GM12891 (cell line): Measurements from ENCODE around the gene PPFIBP1. TPM values are rescaled to one million over a fixed set of nuclear protein-coding genes. Genes with fewer than 3 reads are reported as not detected.

Source experiments
- DNase-seq: peaks from one replicate; pipeline ENCODE4 v3.0.0; 2011; ENCODE audit warnings: low spot score; ENCODE audit not compliant: insufficient read length
- FAIRE-seq: peaks from 2 replicates; lab custom pipeline; 2011; peaks lifted over from hg19 to GRCh38; lab: Jason Lieb, UNC
- PAX5 ChIP-seq: IDR thresholded peaks from 2 replicates; pipeline ENCODE4 v1.6.1; 2011; ENCODE audit warnings: low read length, moderate library complexity, mild to moderate bottlenecking; ENCODE audit not compliant: insufficient read depth, severe bottlenecking
- POLR2A ChIP-seq: IDR thresholded peaks from 2 replicates; pipeline ENCODE4 v1.6.1; 2011; ENCODE audit warnings: low read depth, low read length, control low read depth
- POLR2AphosphoS5 ChIP-seq: IDR thresholded peaks from 2 replicates; pipeline ENCODE4 v1.6.1; 2011; ENCODE audit warnings: low read depth, low read length, control low read depth
- POU2F2 ChIP-seq: IDR thresholded peaks from 2 replicates; pipeline ENCODE4 v1.6.1; 2011; ENCODE audit warnings: low read depth, mild to moderate bottlenecking, control low read depth, low read length, moderate library complexity
- SPI1 ChIP-seq: IDR thresholded peaks from 2 replicates; pipeline ENCODE4 v1.6.1; 2011; ENCODE audit warnings: low read depth, low read length, control low read depth
- TAF1 ChIP-seq: IDR thresholded peaks from 2 replicates; pipeline ENCODE4 v1.6.1; 2011; ENCODE audit warnings: low read depth, low read length, control low read depth
- polyA plus RNA-seq: library from polyadenylated mRNA; unstranded; fragments of >200 nt; gene quantifications from one replicate; pipeline ENCODE4 v1.2.1, GENCODE V29; 2012; ENCODE audit warnings: low read depth, missing spikeins, inconsistent platforms; ENCODE audit not compliant: missing spikeins

Gene PPFIBP1
- 12.5 TPM for polyA plus RNA-seq

GRCh38 chr12:27523642-27524493 lies at the start of gene PPFIBP1:
PPFIBP1 (plus strand) TSS chr12:27524206; CDS start chr12:27633397, 109,191 bp downstream.
- FAIRE-seq (peak; percentile 95), DNase-seq (peak; percentile 72)
- TF ChIP-seq SPI1 (peak; percentile 60), POLR2AphosphoS5 (0 out of 2 replicates have a peak, but pooled peaks have one; percentile 61), POLR2A (no peak; the same call in 1 of the 2 replicates), POU2F2 (peak; percentile 95)

DNA sequence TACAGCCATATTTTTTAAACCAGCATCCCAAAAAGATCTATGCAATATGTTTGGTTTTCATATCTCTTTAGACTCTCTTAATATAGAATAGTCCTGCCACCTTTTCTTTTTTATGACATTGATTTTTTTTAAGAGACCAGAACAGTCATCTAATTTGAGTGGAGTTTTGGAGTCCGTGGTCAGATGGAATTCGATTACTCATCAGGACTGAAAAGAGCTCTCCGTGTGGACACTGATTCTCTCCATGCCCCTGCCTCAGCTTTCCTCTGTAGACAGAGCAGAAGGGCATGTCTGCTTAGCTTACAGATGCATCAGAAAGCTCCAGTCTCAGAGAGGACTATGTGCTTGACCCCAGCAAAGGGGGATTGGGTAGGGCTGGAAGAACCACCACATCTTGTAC lies 49.7 kb upstream of the PPFIBP1 start:
- TF ChIP-seq TAF1 (no peak), POU2F2 (no peak), POLR2A (no peak), PAX5 (no peak), POLR2AphosphoS5 (no peak), SPI1 (no peak)
- FAIRE-seq (no peak), DNase-seq (no peak)

DNA sequence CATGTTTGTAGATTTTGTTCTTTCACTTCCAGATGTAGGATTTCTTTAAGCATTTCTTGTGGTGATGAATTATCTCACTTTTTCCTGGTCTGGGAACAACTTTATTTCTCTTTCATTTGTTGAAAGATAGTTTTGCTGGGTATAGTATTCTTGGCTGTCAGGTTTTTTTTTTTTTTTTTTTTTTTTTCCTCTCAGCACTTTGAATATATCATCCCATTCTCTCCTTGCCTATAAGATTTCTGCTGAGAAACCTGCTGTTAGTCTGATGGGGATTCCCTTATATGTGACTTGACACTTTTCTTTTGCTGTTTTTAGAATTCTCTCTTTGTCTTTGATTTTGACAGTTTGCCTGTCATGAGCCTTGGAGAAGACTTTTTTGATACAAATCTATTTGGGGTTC lies 47.0 kb upstream of the PPFIBP1 start:
- DNase-seq: no peak
- no peak for FAIRE-seq
- TF ChIP-seq SPI1 (no peak), POU2F2 (no peak), POLR2A (no peak), PAX5 (no peak), TAF1 (no peak), POLR2AphosphoS5 (no peak)

- no peak for DNase-seq
- TF ChIP-seq POLR2A (no peak), TAF1 (no peak), POLR2AphosphoS5 (no peak), PAX5 (no peak), POU2F2 (no peak), SPI1 (no peak)
- no peak for FAIRE-seq
Measured at GRCh38 chr12:27478949-27479348, 45.1 kb upstream of the PPFIBP1 start.

- TF ChIP-seq SPI1: no peak
- no peak for TF ChIP-seq TAF1
- TF ChIP-seq PAX5: no peak
- no peak for TF ChIP-seq POLR2A
- TF ChIP-seq POU2F2: no peak
- TF ChIP-seq POLR2AphosphoS5: no peak
- DNase-seq (no peak), FAIRE-seq (no peak)
Measured at GRCh38 chr12:27480016-27480415, 44.0 kb upstream of the PPFIBP1 start.

GRCh38 chr12:27486961-27487360 lies 37.0 kb upstream of the PPFIBP1 start:
- TF ChIP-seq POU2F2 (no peak), PAX5 (no peak), POLR2AphosphoS5 (no peak), TAF1 (no peak), SPI1 (no peak), POLR2A (no peak)
- DNase-seq: no peak
- FAIRE-seq: no peak

GRCh38 chr12:27488479-27488878 lies 35.5 kb upstream of the PPFIBP1 start:
- TF ChIP-seq POLR2A (no peak), POU2F2 (no peak), SPI1 (no peak), PAX5 (no peak), POLR2AphosphoS5 (no peak), TAF1 (no peak)
- DNase-seq (no peak), FAIRE-seq (no peak)

DNA sequence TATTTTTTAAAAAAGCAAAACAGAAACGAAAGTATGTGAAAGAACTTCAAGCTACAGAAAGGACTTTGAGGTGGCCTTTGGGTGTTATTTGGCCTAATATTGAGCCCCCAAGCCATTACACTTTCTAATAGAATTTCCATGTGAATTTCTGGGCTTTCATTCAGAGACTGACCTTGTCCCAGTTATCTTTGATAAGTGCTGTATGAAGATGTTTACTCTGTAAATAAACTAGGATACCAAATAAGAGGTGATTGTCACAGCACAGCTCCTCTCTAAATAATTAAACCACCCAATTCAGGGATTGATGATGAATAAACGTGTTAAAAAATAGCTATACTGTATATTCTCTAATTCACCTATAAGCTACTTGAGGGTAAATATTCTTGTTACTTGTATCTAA lies 32.8 kb upstream of the PPFIBP1 start:
- FAIRE-seq (no peak), DNase-seq (no peak)

GRCh38 chr12:27493260-27493940 lies 30.6 kb upstream of the PPFIBP1 start:
- DNase-seq (no peak), FAIRE-seq (no peak)
- no peak for TF ChIP-seq POLR2AphosphoS5
- no peak for TF ChIP-seq POLR2A
- no peak for TF ChIP-seq POU2F2
- TF ChIP-seq TAF1: no peak
- no peak for TF ChIP-seq PAX5
- TF ChIP-seq SPI1: no peak

More for the DNA sequence above, 32.8 kb upstream of the PPFIBP1 start:
- TF ChIP-seq SPI1: no peak
- TF ChIP-seq TAF1: no peak
- TF ChIP-seq POU2F2: no peak
- TF ChIP-seq POLR2A: no peak
- TF ChIP-seq POLR2AphosphoS5: no peak
- no peak for TF ChIP-seq PAX5

DNA sequence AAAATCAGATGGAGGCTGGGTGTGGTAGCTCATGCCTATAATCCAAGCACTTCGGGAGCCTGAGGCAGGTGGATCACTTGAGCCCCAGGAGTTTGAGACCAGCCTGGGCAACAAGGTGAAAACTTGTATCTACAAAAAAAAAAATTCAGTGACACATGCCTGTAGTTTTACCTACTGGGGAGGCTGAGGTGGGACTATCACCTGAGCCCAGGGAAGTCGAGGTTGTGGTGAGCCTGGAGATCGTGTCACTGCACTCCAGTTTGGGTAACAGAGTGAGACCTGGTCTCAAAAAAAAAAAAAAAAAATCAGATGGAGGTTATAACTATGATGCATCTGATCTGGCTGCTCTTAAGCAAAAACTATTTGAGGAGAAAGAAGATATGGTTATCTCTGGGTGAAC lies 26.6 kb upstream of the PPFIBP1 start:
- TF ChIP-seq SPI1: no peak
- TF ChIP-seq POLR2AphosphoS5: no peak
- TF ChIP-seq POU2F2: no peak
- no peak for TF ChIP-seq TAF1
- no peak for TF ChIP-seq POLR2A
- no peak for TF ChIP-seq PAX5
- FAIRE-seq: no peak
- DNase-seq: no peak
